Measurements from ENCODE around the gene HKDC1. TPM values are rescaled to one million over a fixed set of nuclear protein-coding genes. Genes with fewer than 3 reads are reported as not detected.
"Not testable (repeated sequence)": the region's sequence is repeated elsewhere in the genome, so short reads cannot be mapped to it uniquely, and the experiment has no call there.

Gene HKDC1
- total RNA-seq, 1 donor from 2014 or later = not detected

GRCh38 chr10:69295027-69295636 is 75.0 kb downstream of the HKDC1 start:
- H3K27ac ChIP-seq = no peak overlapping the region
- no peaks in the 10 kb centered on the region for H3K9me3 ChIP-seq
- no peak for TF ChIP-seq CTCF (IDR thresholded peaks at IDR 0.05)
- DNase-seq (ENCODE audit: low spot score in 2 of 2) = no peak
- no peaks in the 10 kb centered on the region for H3K36me3 ChIP-seq
- no peak overlapping the region for H3K4me3 ChIP-seq
- H3K27me3 ChIP-seq = no peaks in the 10 kb centered on the region
- intact Hi-C loops (cut with DNase I) = no loop called here
- H3K4me1 ChIP-seq = no peaks in the 10 kb centered on the region

- Histone ChIP-seq H3K27ac (no peak overlapping the region), H3K4me3 (no peak overlapping the region), H3K9me3 (no peaks in the 10 kb centered on the region), H3K27me3 (no peaks in the 10 kb centered on the region), H3K36me3 (no peaks in the 10 kb centered on the region), H3K4me1 (no peaks in the 10 kb centered on the region)
- no peak for TF ChIP-seq CTCF (IDR thresholded peaks at IDR 0.05)
- intact Hi-C loops (cut with DNase I) = no loop called here
- DNase-seq (ENCODE audit: low spot score in 2 of 2) = no peak
Observed at GRCh38 chr10:69303632-69304051, 83.5 kb downstream of the HKDC1 start.

- H3K4me1 ChIP-seq = no peaks in the 10 kb centered on the region
- H3K36me3 ChIP-seq = no peaks in the 10 kb centered on the region
- no peak overlapping the region for H3K27ac ChIP-seq
- no peak overlapping the region for H3K4me3 ChIP-seq
- no peaks in the 10 kb centered on the region for H3K9me3 ChIP-seq
- TF ChIP-seq CTCF (IDR thresholded peaks at IDR 0.05) = no peak
- intact Hi-C loops (cut with DNase I) = no loop called here
- no peak for DNase-seq (ENCODE audit: low spot score in 2 of 2)
- H3K27me3 ChIP-seq = no peaks in the 10 kb centered on the region
Observed at GRCh38 chr10:69306421-69306820, 86.3 kb downstream of the HKDC1 start.

GRCh38 chr10:69307434-69307833 is 87.3 kb downstream of the HKDC1 start:
- DNase-seq (ENCODE audit: low spot score in 2 of 2) = no peak
- intact Hi-C loops (cut with DNase I) = no loop called here
- H3K4me1 ChIP-seq = no peaks in the 10 kb centered on the region
- no peak overlapping the region for H3K27ac ChIP-seq
- H3K36me3 ChIP-seq = no peaks in the 10 kb centered on the region
- no peaks in the 10 kb centered on the region for H3K27me3 ChIP-seq
- H3K9me3 ChIP-seq = no peaks in the 10 kb centered on the region
- no peak for TF ChIP-seq CTCF (IDR thresholded peaks at IDR 0.05)
- no peak overlapping the region for H3K4me3 ChIP-seq

GRCh38 chr10:69308304-69308703 is 88.2 kb downstream of the HKDC1 start:
- H3K9me3 ChIP-seq; H3K27ac ChIP-seq; DNase-seq (ENCODE audit: low spot score in 2 of 2); H3K27me3 ChIP-seq; H3K4me3 ChIP-seq; H3K36me3 ChIP-seq; intact Hi-C loops (cut with DNase I); H3K4me1 ChIP-seq: not testable (repeated sequence)

- Histone ChIP-seq H3K27ac (no peak overlapping the region), H3K4me1 (no peaks in the 10 kb centered on the region), H3K36me3 (no peaks in the 10 kb centered on the region), H3K4me3 (no peak overlapping the region), H3K27me3 (no peaks in the 10 kb centered on the region), H3K9me3 (no peaks in the 10 kb centered on the region)
- intact Hi-C loops (cut with DNase I) = no loop called here
- no peak for DNase-seq (ENCODE audit: low spot score in 2 of 2)
- no peak for TF ChIP-seq CTCF (IDR thresholded peaks at IDR 0.05)
Observed at GRCh38 chr10:69311309-69311708, 91.2 kb downstream of the HKDC1 start.

All from ascending aorta (tissue), 2 donors.